DLD1 (cell line): ENCODE measurements around the gene WT1.

Experiments
- in situ Hi-C: cut with HindIII; loops from 2 replicates; pipeline ENCODE4 v1.10.0; 2017; ENCODE audit warnings: low sequenced_read_pairs

The WT1 gene

DNA sequence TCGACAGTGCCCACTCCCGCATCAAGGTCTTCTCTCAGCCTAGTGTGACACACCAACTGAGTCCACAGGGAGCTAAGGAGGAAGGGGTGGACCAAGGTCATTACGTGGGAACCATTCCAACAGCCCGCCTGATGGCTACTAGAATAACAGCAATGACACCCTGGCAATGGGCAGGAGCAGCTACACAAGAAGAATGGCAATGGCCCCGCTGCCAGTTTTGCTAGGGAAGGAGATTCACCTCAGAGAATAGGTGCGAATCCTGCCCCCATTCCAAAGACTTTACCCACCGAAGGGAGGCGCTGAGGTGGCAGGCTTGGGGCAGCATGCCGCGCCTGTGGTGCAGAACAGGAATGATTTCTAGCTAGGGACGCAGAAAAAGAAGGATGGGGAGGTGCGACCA lies 9.1 kb downstream of the WT1 start:
- in situ Hi-C loops = no loop called here

DNA sequence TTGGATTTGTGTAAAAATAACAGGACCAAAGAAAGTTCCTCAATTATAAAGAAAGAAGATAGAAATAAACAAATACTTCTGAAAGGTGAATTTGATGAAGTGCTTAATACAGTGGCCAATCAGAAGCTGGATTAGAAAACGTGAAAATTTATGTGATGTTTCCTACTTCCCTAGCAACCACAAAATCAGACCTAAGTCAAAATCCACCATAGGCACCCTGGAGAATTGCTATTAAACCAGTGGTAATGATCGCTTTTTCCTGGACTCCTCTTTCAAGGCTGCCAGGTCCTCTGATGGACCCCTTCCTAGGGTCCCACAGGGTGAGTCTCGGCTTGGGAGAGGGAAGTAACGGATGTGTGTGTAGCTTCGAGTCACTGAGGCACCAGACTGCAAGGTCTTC lies 9.6 kb downstream of the WT1 start:
- in situ Hi-C loops = no loop called here

DNA sequence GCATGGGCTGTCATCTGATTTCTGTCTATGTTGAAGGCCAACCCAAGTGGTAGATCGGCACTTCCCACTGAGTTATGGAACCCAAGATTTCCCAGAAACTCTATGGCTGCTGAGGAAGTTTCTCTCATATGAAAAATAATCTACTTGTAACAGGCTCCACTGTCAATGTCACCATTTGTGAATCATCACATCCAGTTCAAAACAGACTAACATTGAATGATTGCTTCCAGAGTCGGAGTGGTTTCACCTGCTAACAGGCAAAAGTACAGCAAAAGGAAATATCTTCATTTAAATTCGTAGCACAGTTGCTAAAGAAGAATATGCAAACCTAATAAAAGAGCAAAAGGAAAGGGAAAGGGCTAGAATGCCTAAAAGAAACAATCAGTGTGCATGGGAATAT lies 12.8 kb downstream of the WT1 start:
- in situ Hi-C loops = no loop called here

DNA sequence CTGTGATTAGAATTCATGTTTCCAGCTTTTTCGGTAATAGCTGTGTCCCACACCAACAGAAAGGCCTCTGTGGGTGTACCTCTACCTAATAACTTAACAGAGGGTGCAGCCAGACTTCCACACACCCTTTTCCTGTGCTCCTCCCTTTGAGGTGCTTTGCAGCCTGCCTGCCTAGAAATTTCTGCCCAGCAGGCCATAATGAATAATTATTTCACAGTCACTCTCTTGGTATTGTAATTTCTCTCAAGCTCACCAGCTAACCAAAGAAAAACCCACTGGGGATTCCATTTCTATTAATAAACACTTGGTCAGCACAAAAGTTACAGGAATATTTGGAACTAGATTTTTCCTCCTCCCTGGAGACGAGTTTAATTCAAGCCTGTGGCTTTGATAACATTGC lies 13.3 kb downstream of the WT1 start:
- in situ Hi-C loops = no loop called here

GRCh38 chr11:32420937-32421901 lies 14.1 kb downstream of the WT1 start:
- in situ Hi-C loops = no loop called here

DNA sequence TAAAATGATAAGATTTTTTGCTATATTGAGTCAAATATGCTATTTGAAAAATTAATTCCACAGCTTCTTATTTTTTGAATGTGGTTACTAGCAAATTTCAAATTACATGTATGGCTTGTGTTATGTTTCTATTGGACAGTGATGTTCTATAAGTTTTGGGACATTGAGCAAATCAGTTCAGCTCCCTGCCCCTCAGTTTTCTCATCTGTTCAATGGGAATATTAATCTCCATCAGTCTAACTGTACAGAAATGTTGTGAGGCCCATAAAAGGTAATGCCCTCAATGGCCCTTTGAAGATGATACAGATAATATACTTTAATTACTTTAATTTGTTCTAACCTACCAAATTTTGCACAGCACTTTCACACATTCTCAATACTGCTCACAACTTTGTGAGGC lies 15.2 kb downstream of the WT1 start:
- in situ Hi-C loops = no loop called here

- in situ Hi-C loops = no loop called here
Measured at GRCh38 chr11:32418836-32419235, 16.5 kb downstream of the WT1 start.

GRCh38 chr11:32417806-32418205 lies 17.5 kb downstream of the WT1 start:
- in situ Hi-C loops = no loop called here

DNA sequence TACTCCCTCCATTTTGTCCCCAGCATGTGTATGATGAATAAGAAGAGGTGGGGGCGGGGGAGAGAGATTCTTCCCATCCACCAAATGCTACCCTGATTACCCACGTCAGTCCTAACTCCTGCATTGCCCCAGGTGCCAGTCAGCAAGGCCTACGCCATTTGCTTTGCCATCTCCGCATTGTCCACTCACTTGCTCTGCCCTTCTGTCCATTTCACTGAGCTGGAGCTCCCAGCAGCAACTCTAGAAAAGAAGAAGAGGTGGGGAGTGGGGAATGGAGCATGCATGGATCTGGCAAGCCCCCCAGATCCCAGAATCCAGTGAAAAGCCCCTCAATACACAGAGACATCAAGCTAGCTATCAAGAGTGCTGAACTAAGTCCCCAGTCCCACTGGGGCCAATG lies 19.0 kb downstream of the WT1 start:
- in situ Hi-C loops = no loop called here

GRCh38 chr11:32414925-32415324 lies 20.4 kb downstream of the WT1 start:
- in situ Hi-C loops = no loop called here

- in situ Hi-C loops = no loop called here
Measured at GRCh38 chr11:32411942-32412615, 23.3 kb downstream of the WT1 start.

GRCh38 chr11:32405592-32405991 lies 29.7 kb downstream of the WT1 start:
- in situ Hi-C loops = no loop called here

- in situ Hi-C loops = no loop called here
Measured at GRCh38 chr11:32402836-32403235, 32.5 kb downstream of the WT1 start.

GRCh38 chr11:32400670-32401369 lies 34.5 kb downstream of the WT1 start:
- in situ Hi-C loops = no loop called here

DNA sequence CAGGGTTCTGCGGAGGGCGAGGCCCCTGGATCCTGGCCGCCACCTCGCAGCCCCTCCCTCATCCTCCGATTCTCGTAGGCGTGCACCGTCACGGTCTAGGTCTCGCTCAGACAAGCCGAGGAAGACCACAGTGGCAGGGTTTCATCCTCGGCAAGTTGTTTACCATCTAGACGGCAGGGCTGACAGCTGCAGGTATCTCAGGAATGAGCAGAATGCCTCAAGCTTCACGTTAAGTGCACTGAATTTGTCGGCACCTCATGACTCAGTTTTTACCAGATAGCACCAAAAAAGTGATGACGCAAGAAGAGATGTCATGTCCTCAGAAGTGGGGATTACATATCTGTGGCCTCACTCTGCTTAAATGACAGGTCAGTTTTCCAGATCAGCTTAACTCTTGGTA lies 35.1 kb downstream of the WT1 start:
- in situ Hi-C loops = no loop called here

DNA sequence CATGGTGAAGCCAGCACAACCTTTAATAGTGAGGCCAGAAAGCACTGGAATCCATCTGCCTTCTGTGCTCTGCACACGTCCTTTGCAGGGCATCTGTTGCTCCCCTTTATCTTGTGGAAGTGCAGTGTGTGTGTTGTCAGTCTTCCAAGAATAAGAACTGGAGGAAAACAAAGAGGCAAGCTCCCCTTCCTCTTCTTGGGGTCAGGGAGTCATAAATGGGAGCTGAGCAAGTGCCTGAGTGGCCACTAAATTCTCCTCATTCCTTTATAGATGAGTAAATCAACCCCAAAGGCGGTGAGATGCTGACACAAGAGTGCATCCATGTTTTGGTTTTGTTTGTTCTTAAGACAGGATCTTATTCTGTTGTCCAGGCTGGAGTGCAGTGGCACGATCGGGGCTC lies 38.3 kb downstream of the WT1 start:
- in situ Hi-C loops = no loop called here

GRCh38 chr11:32396331-32396730 lies 39.0 kb downstream of the WT1 start:
- in situ Hi-C loops = no loop called here

DNA sequence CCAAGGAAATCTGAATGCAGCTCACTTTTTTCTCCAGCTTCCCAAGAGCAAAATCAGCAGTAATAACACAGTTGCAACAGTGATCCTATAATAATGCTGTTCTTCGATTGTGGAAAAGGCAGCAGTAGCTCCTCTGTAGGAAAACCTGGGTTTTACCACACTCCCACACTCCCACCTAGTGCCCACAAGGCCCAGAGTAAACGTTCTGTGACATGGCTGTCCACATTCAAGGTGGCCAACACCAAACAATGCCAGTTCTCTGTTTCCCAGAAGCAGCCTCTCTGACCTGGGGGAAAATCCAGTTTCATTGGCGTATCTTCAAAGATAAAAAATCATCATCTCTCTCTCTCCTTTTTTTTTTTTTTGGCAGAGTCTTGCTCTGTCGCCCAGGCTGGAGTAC lies 40.2 kb downstream of the WT1 start:
- in situ Hi-C loops = no loop called here

DNA sequence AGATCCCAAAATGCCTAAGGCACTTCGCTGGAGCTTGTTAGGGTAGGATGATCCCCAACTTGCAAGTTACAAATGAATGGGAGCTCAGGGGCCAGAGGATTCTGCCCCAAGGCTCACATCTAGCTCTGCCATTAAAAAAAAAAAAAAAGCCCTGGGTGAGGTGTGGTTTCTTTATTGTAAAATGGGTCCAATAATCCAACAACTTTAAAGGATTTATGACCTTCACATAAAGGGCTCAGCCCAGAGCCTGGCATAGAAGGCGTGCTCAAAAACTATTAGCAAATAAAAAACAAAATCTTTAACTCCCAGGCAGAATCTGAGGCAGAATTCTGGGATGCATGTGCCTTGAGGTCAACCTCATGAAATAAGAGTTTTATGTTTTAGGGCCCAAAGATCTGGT lies 42.5 kb downstream of the WT1 start:
- in situ Hi-C loops = no loop called here

GRCh38 chr11:32391956-32392553 lies 43.3 kb downstream of the WT1 start:
- in situ Hi-C loops = no loop called here

DNA sequence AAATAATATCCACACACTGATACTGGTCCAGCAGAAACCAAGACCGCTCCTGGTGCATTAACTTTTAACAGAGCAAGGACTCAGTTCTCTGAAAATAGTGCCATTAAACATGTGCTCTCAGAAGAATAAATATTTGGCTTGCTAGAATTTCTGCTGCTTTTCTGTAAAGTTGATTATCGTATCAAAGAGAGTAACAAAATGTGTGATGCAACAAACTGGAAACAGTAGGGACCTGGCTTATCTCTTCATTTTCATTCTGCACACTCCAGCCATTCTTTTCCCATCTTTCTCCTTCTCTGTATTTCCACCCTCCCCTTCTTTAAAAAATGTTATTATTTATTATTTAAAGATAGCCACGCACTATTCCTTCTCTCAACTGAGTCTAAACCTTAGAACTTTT lies 43.9 kb downstream of the WT1 start:
- in situ Hi-C loops = no loop called here
